H1 (cell line): ENCODE results near the gene RBM43. TPM values are rescaled to one million over a fixed set of nuclear protein-coding genes. Genes with fewer than 3 reads are reported as not detected.

Source experiments
- CTCF ChIA-PET: fragments of 300-600 bp; sonication (Branson Sonifier 250); formaldehyde crosslinking; loops from one replicate; lab custom pipeline; 2021; ENCODE audit not compliant: partially characterized antibody; lab: Charles Lee
- POLR2A ChIA-PET: fragments of 300-600 bp; sonication (Branson Sonifier 250); formaldehyde crosslinking; loops from one replicate; lab custom pipeline; 2021; ENCODE audit warnings: inconsistent platforms; ENCODE audit not compliant: partially characterized antibody; lab: Charles Lee
- DNase-seq, 2 experiments: peaks; one replicate each; pipeline versions ENCODE4 v3.0.0 to v3.0.0-alpha.2; 2010 to 2022; ENCODE audit warnings: low spot score in 2 of 2, low read depth in 1 of 2, mixed read lengths in 1 of 2
- FAIRE-seq: peaks from 2 replicates; lab custom pipeline; 2011; peaks lifted over from hg19 to GRCh38; lab: Jason Lieb, UNC
- H2AFZ ChIP-seq: 2 replicates; pipeline ENCODE4 v1.8.1; 2012; ENCODE audit warnings: low read length, inconsistent platforms
- H2AK5ac ChIP-seq: 2 replicates; pipeline ENCODE4 v1.6.1; 2013; ENCODE audit warnings: low read depth, low read length
- H2BK120ac ChIP-seq: replicated peaks from 2 replicates; pipeline ENCODE3; 2013; ENCODE audit warnings: low read depth, low read length, inconsistent platforms
- H2BK12ac ChIP-seq: 2 replicates; pipeline ENCODE4 v1.6.1; 2013; ENCODE audit warnings: low read depth, low read length
- H2BK15ac ChIP-seq: 2 replicates; pipeline ENCODE4 v1.6.1; 2013; ENCODE audit warnings: low read length
- H2BK20ac ChIP-seq: 2 replicates; pipeline ENCODE4 v1.6.1; 2013; ENCODE audit warnings: low read length
- H2BK5ac ChIP-seq: 2 replicates; pipeline ENCODE4 v1.6.1; 2013; ENCODE audit warnings: low read depth, low read length
- H3K14ac ChIP-seq: 2 replicates; pipeline ENCODE4 v1.6.1; 2013; ENCODE audit warnings: inconsistent platforms; ENCODE audit not compliant: insufficient read length
- H3K18ac ChIP-seq: 2 replicates; pipeline ENCODE4 v1.6.1; 2013; ENCODE audit warnings: low read length; ENCODE audit errors: extremely low read depth
- H3K23ac ChIP-seq: 2 replicates; pipeline ENCODE4 v1.6.1; 2013; ENCODE audit warnings: inconsistent platforms; ENCODE audit not compliant: insufficient read length
- H3K23me2 ChIP-seq: 2 replicates; pipeline ENCODE4 v1.6.1; 2013; ENCODE audit warnings: low read depth, low read length
- H3K27ac ChIP-seq: 2 replicates; pipeline ENCODE4 v1.6.1; 2011; ENCODE audit warnings: low read depth, low read length, inconsistent platforms
- H3K27me3 ChIP-seq, 4 experiments: replicated peaks in 1 of 4; 1 replicate in 1 of 4; 2 replicates in 3 of 4; pipeline versions ENCODE4 v1.6.1 to v1.8.1; 2011 to 2013; ENCODE audit warnings: low read length in 3 of 4, mild to moderate bottlenecking in 3 of 4, inconsistent platforms in 2 of 4, mixed read lengths in 2 of 4, moderate library complexity in 1 of 4; ENCODE audit not compliant: control insufficient read depth in 3 of 4, insufficient read depth in 3 of 4; ENCODE audit errors: extremely low read depth in 1 of 4
- H3K36me3 ChIP-seq, 4 experiments: 2 replicates each; pipeline versions ENCODE4 v1.6.1 to v1.8.1; 2011 to 2013; ENCODE audit warnings: mild to moderate bottlenecking in 4 of 4, low read length in 3 of 4, moderate library complexity in 2 of 4, control low read depth in 1 of 4, inconsistent platforms in 1 of 4; ENCODE audit not compliant: insufficient read depth in 4 of 4, control insufficient read depth in 2 of 4
- H3K4ac ChIP-seq: replicated peaks from 2 replicates; pipeline ENCODE3; 2013; ENCODE audit warnings: low read length, low read depth, mixed read lengths, inconsistent platforms; ENCODE audit not compliant: insufficient read length
- H3K4me1 ChIP-seq, 4 experiments: replicated peaks in 1 of 4; 1 replicate in 1 of 4; 2 replicates in 3 of 4; pipeline versions ENCODE4 v1.6.1 to v1.8.1; 2011 to 2013; ENCODE audit warnings: low read length in 3 of 4, inconsistent platforms in 2 of 4, mixed read lengths in 1 of 4; ENCODE audit not compliant: insufficient read depth in 4 of 4, control insufficient read depth in 3 of 4
- H3K4me2 ChIP-seq, 2 experiments: 2 replicates each; pipeline versions ENCODE4 v1.6.1 to v1.8.1; 2011 to 2013; ENCODE audit warnings: low read depth in 2 of 2, low read length in 2 of 2, control low read depth in 1 of 2, inconsistent platforms in 1 of 2, mild to moderate bottlenecking in 1 of 2; ENCODE audit not compliant: insufficient read depth in 1 of 2
- H3K4me3 ChIP-seq, 4 experiments: fragments of 200-600, 300-600 bp in 1 of 4; sonication (generic), shearing (Covaris generic), sonication (Bioruptor Twin) in 1 of 4; 2 replicates each; pipeline versions ENCODE4 v1.5.1 to v1.8.1; 2011 to 2016; ENCODE audit warnings: low read length in 4 of 4, low read depth in 3 of 4, control low read depth in 2 of 4, inconsistent platforms in 2 of 4, mild to moderate bottlenecking in 2 of 4, mixed read lengths in 1 of 4, moderate library complexity in 1 of 4; ENCODE audit not compliant: insufficient read depth in 2 of 4; ENCODE audit errors: extremely low read depth in 1 of 4
- H3K56ac ChIP-seq: replicated peaks from 2 replicates; pipeline ENCODE3; 2013; ENCODE audit warnings: low read depth, mild to moderate bottlenecking, mixed read lengths, low read length, inconsistent platforms; ENCODE audit not compliant: insufficient read length
- H3K79me1 ChIP-seq: 2 replicates; pipeline ENCODE4 v1.6.1; 2013; ENCODE audit warnings: low read depth, low read length, control low read depth
- H3K79me2 ChIP-seq, 2 experiments: 2 replicates each; pipeline versions ENCODE4 v1.6.1 to v1.8.1; 2012 to 2013; ENCODE audit warnings: low read length in 2 of 2, mild to moderate bottlenecking in 2 of 2, inconsistent platforms in 1 of 2; ENCODE audit not compliant: insufficient read depth in 2 of 2, control insufficient read depth in 1 of 2
- H3K9ac ChIP-seq, 4 experiments: replicated peaks in 1 of 4; 1 replicate in 1 of 4; 2 replicates in 3 of 4; pipeline versions ENCODE4 v1.6.1 to v1.8.1; 2011 to 2013; ENCODE audit warnings: low read depth in 3 of 4, low read length in 3 of 4, control low read depth in 2 of 4, mild to moderate bottlenecking in 2 of 4, moderate library complexity in 2 of 4, inconsistent platforms in 1 of 4; ENCODE audit errors: extremely low read depth in 1 of 4
- H3K9me3 ChIP-seq, 2 experiments: 2 replicates each; pipeline versions ENCODE4 v1.6.1 to v1.8.1; 2012 to 2013; ENCODE audit warnings: mild to moderate bottlenecking in 2 of 2, moderate library complexity in 2 of 2, control low read depth in 1 of 2, inconsistent platforms in 1 of 2, low read depth in 1 of 2, low read length in 1 of 2, mixed read lengths in 1 of 2; ENCODE audit not compliant: insufficient read depth in 2 of 2
- H4K20me1 ChIP-seq, 2 experiments: replicated peaks in 1 of 2; 2 replicates each; pipeline versions ENCODE3 to v1.8.1; 2011 to 2013; ENCODE audit warnings: inconsistent platforms in 2 of 2, low read length in 2 of 2, mild to moderate bottlenecking in 1 of 2; ENCODE audit not compliant: insufficient read depth in 2 of 2, control insufficient read depth in 1 of 2
- H4K5ac ChIP-seq: 2 replicates; pipeline ENCODE4 v1.6.1; 2013; ENCODE audit warnings: low read length, low read depth, mixed read lengths, inconsistent platforms; ENCODE audit not compliant: insufficient read length
- H4K8ac ChIP-seq: 2 replicates; pipeline ENCODE4 v1.8.0; 2013; ENCODE audit warnings: mild to moderate bottlenecking, moderate library complexity, low read length, inconsistent platforms; ENCODE audit not compliant: insufficient read depth; ENCODE audit errors: extremely low read depth
- H4K91ac ChIP-seq: replicated peaks from 2 replicates; pipeline ENCODE3; 2013; ENCODE audit warnings: low read length, mixed read lengths, inconsistent platforms; ENCODE audit not compliant: insufficient read length
- FOSL1 ChIP-seq: IDR thresholded peaks from 2 replicates; pipeline ENCODE4 v1.6.1; 2011; ENCODE audit warnings: mild to moderate bottlenecking, low read depth, low read length, moderate library complexity; ENCODE audit not compliant: insufficient read depth
- GABPA ChIP-seq: IDR thresholded peaks from 2 replicates; pipeline ENCODE4 v1.6.1; 2011; ENCODE audit warnings: mild to moderate bottlenecking, low read length, moderate library complexity, borderline replicate concordance; ENCODE audit not compliant: insufficient read depth
- NRF1 ChIP-seq: IDR thresholded peaks from 2 replicates; pipeline ENCODE4 v1.6.1; 2011; ENCODE audit warnings: mild to moderate bottlenecking, low read depth, low read length, improper control_type of control experiment
- RAD21 ChIP-seq, 2 experiments: IDR thresholded peaks in 1 of 2; conservative IDR thresholded peaks in 1 of 2; 2 replicates each; pipeline ENCODE4 v1.6.1; 2011; ENCODE audit warnings: low read depth in 2 of 2, low read length in 2 of 2, improper control_type of control experiment in 1 of 2, inconsistent platforms in 1 of 2, mild to moderate bottlenecking in 1 of 2, moderate library complexity in 1 of 2
- RBBP5 ChIP-seq: IDR thresholded peaks from 2 replicates; pipeline ENCODE4 v1.7.1; 2012; ENCODE audit warnings: low read depth, mild to moderate bottlenecking, inconsistent platforms, low read length, moderate library complexity, borderline replicate concordance
- SP2 ChIP-seq: IDR thresholded peaks from 2 replicates; pipeline ENCODE4 v1.6.1; 2012; ENCODE audit warnings: mild to moderate bottlenecking, low read length, inconsistent platforms
- TAF1 ChIP-seq: IDR thresholded peaks from 2 replicates; pipeline ENCODE4 v1.6.1; 2011; ENCODE audit warnings: mild to moderate bottlenecking, low read depth, low read length
- TAF7 ChIP-seq: optimal IDR thresholded peaks from 2 replicates; pipeline ENCODE3; 2011; ENCODE audit warnings: low read depth, mild to moderate bottlenecking, inconsistent platforms, low read length, moderate library complexity, borderline replicate concordance
- WGBS, 2 experiments: shearing (Covaris generic) in 1 of 2; methylation state at CpG; one replicate each; pipeline versions ENCODE4 v1.1.6 to v1.1.7; 2013 to 2015; ENCODE audit warnings: low lambda C conversion rate in 2 of 2, mixed read lengths in 2 of 2, inconsistent platforms in 1 of 2, low coverage in 1 of 2, missing lambda C conversion rate in 1 of 2; ENCODE audit not compliant: insufficient replicate concordance in 2 of 2, insufficient coverage in 1 of 2, insufficient read length in 1 of 2; ENCODE audit errors: extremely low coverage in 1 of 2, missing lambda C conversion rate in 1 of 2; 5-methylcytosine and 5-hydroxymethylcytosine counted together
- polyA plus RNA-seq, 7 experiments: library from polyadenylated mRNA; depleted of rRNA in 3 of 7; stranded (reverse) in 5 of 7; unstranded in 2 of 7; fragments of >200 nt in 5 of 7; fragments of 200-250 nt in 2 of 7; gene quantifications; 1 replicate in 5 of 7; 2 replicates in 1 of 7; 4 replicates in 1 of 7; pipeline versions ENCODE4 v1.2.1 to v1.2.3, GENCODE V29; 2011 to 2013; ENCODE audit warnings: missing spikeins in 2 of 7, mixed read lengths in 2 of 7
- total RNA-seq: library from RNA; stranded (reverse); fragmentation: NEBNext Ultra II Directional; extraction: Animal tissue kit (Norgen Biotek cat#: 25700); gene quantifications from 2 replicates; pipeline ENCODE4 v1.2.1, GENCODE V29; 2021
- TF ChIP-seq, protein P1 (sequence below): IDR thresholded peaks from 2 replicates; pipeline ENCODE4 v1.6.1; 2011; ENCODE audit warnings: low read length, improper control_type of control experiment
- TF ChIP-seq, protein P2 (sequence below), 3 experiments: IDR thresholded peaks; 1 replicate in 2 of 3; 2 replicates in 1 of 3; pipeline versions ENCODE4 v1.5.1 to v1.6.1; 2011; ENCODE audit warnings: low read length in 3 of 3, mild to moderate bottlenecking in 3 of 3, inconsistent platforms in 2 of 3, low read depth in 1 of 3, moderate library complexity in 1 of 3; ENCODE audit not compliant: insufficient read depth in 1 of 3; ENCODE audit errors: control extremely low read depth in 1 of 3

The RBM43 gene
- total and polyA plus RNA-seq, 2 of the 8 experiments (the other 6 are each of a cell fraction or from before 2014, with no cell fraction given): 1.7 to 2.0 TPM

DNA sequence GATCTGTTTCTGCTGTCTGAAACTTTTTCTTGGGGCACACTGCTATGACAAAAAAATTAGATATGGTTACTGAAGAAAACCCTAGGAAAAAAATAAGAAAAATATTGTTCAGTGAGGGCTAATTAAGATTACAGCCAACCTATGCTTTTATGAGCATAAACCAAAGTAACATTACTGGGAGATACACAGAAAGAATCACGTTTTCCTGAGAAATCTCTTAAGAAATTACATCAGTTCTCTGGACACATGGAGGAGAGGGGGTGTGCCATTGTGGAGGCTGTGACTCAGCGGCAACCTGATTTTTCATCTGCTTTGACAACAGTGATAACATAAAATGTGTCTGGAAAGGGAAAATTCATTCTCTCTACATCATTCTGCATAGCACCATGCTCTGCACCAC, 41.2 kb upstream of the RBM43 start:
- DNase-seq (no peak), FAIRE-seq (no peak)
- POLR2A ChIA-PET: no interaction called here
- Histone ChIP-seq H4K8ac (no peak overlapping the region), H3K27ac (no peak overlapping the region), H3K18ac (no peak overlapping the region), H3K56ac (no peak overlapping the region), H2BK20ac (no peak overlapping the region), H4K20me1 (no peaks in the 10 kb centered on the region), H3K27me3 (no peaks in the 10 kb centered on the region; a peak in 1 of 7 replicates), H3K4me3 (no peak overlapping the region), H3K23me2 (no peaks in the 10 kb centered on the region), H3K36me3 (no peaks in the 10 kb centered on the region), H2BK5ac (no peak overlapping the region), H3K14ac (no peak overlapping the region), H3K4ac (no peak overlapping the region), H2BK15ac (no peak overlapping the region), H3K9ac (no peak overlapping the region), H3K23ac (no peak overlapping the region), H3K4me2 (no peak overlapping the region), H4K5ac (no peak overlapping the region), H3K79me2 (no peaks in the 10 kb centered on the region), H2AK5ac (no peak overlapping the region), H4K91ac (no peak overlapping the region), H3K4me1 (no peaks in the 10 kb centered on the region), H2AFZ (no peak overlapping the region; the same call in 1 of the 2 replicates), H3K79me1 (no peaks in the 10 kb centered on the region), H2BK12ac (no peak overlapping the region), H2BK120ac (no peak overlapping the region), H3K9me3 (no peaks in the 10 kb centered on the region)
- TF ChIP-seq FOSL1: no peak
- TF ChIP-seq, protein P1, sequence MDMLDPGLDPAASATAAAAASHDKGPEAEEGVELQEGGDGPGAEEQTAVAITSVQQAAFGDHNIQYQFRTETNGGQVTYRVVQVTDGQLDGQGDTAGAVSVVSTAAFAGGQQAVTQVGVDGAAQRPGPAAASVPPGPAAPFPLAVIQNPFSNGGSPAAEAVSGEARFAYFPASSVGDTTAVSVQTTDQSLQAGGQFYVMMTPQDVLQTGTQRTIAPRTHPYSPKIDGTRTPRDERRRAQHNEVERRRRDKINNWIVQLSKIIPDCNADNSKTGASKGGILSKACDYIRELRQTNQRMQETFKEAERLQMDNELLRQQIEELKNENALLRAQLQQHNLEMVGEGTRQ: no peak
- no peak for TF ChIP-seq RAD21 (IDR thresholded peaks at IDR 0.05 in 1 of 2, conservative IDR thresholded peaks at IDR 0.05 in 1 of 2; ENCODE audit: low read depth in 2 of 2, low read length in 2 of 2)
- TF ChIP-seq TAF7: no peak
- TF ChIP-seq, protein P2, sequence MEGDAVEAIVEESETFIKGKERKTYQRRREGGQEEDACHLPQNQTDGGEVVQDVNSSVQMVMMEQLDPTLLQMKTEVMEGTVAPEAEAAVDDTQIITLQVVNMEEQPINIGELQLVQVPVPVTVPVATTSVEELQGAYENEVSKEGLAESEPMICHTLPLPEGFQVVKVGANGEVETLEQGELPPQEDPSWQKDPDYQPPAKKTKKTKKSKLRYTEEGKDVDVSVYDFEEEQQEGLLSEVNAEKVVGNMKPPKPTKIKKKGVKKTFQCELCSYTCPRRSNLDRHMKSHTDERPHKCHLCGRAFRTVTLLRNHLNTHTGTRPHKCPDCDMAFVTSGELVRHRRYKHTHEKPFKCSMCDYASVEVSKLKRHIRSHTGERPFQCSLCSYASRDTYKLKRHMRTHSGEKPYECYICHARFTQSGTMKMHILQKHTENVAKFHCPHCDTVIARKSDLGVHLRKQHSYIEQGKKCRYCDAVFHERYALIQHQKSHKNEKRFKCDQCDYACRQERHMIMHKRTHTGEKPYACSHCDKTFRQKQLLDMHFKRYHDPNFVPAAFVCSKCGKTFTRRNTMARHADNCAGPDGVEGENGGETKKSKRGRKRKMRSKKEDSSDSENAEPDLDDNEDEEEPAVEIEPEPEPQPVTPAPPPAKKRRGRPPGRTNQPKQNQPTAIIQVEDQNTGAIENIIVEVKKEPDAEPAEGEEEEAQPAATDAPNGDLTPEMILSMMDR (IDR thresholded peaks at IDR 0.05; ENCODE audit: control extremely low read depth in 1 of 3, insufficient read depth in 1 of 3, low read depth in 1 of 3, low read length in 3 of 3): no peak
- TF ChIP-seq NRF1: no peak
- no peak for TF ChIP-seq TAF1
- no peak for TF ChIP-seq GABPA
- no peak for TF ChIP-seq RBBP5
- no peak for TF ChIP-seq SP2
- 93% methylated on average over 2 of the region's 2 CpGs; no CpG with 5 or more reads in 1 of the 2 experiments for WGBS, 2 experiments
- CTCF ChIA-PET: no interaction called here
